GM12864 (cell line): ENCODE results near the gene TLE4.

Experiments
- DNase-seq: peaks from one replicate; pipeline ENCODE4 v3.0.0-alpha.2; 2011; ENCODE audit warnings: low read depth
- H3K4me3 ChIP-seq: 2 replicates; pipeline ENCODE4 v1.5.1; 2011; ENCODE audit warnings: mild to moderate bottlenecking, low read depth, low read length, control low read depth
- CTCF ChIP-seq: IDR thresholded peaks from 2 replicates; pipeline ENCODE4 v1.5.1; 2011; ENCODE audit warnings: low read depth, mild to moderate bottlenecking, moderate library complexity, low read length, control low read depth, inconsistent platforms; ENCODE audit errors: missing control alignments

Gene TLE4

DNA sequence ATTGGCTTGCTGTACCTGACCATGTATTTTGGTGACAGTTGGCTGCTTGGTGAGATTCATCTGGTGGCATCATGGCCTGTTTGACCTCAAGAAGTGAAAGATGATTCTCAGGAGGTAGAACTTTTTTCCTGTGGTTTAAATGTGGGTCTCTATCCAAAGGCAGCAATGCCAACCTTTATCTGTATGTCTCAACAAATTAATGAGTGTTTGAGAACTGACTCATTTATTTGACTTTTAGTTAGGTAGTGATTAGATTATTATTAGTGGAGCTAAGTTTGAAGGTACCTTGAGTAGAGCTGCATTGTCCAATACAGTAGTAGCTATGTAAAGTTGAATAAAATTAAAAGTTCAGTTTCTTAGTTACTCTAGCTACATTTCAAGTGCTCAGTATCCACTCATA lies 48.2 kb downstream of the TLE4 start:
- H3K4me3 ChIP-seq: no peak overlapping the region
- TF ChIP-seq CTCF: no peak
- no peak for DNase-seq

DNA sequence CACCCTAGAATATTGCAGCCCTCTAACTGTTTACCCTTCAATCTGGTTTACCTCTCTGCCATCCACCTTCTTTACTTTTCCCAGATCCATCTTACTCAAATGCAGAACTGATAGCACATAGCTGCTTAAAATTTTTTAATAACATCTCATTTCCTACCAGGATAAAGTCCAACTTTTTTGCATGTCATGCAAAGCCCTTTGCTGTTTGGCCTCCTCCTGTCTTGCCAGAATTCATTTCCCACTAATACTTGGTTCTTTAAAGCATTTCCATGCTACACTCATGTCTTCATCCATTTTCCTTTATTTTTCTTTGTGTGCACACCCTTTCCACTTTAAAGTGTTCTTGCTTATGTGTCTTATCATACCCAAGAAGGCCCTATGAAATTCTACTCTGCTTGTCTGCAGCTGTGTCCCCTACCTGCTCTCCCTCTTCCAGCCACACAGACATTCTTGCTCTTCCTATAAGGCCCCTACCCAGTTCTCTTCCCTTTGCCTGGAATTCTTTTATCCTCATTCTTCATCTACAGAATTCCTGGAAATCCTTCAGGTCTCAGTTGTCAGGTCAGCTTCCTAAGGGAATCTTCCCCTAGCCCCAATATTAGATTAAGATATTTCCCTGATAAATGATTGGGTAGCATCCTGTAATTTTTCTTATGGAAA lies 50.3 kb downstream of the TLE4 start:
- no peak for DNase-seq
- H3K4me3 ChIP-seq: no peak overlapping the region
- TF ChIP-seq CTCF: no peak

- DNase-seq: peak; percentile 41
- no peak for TF ChIP-seq CTCF
- no peak overlapping the region for H3K4me3 ChIP-seq
Measured at GRCh38 chr9:79623799-79624721, 52.3 kb downstream of the TLE4 start.

- no peak for TF ChIP-seq CTCF
- no peak overlapping the region for H3K4me3 ChIP-seq
- DNase-seq: no peak
Measured at GRCh38 chr9:79629721-79630120, 58.0 kb downstream of the TLE4 start.

GRCh38 chr9:79630521-79631403 lies 59.0 kb downstream of the TLE4 start:
- H3K4me3 ChIP-seq: no peak overlapping the region
- no peak for DNase-seq

More at GRCh38 chr9:79630521-79631403, 59.0 kb downstream of the TLE4 start:
- TF ChIP-seq CTCF: no peak
